GM12891 (cell line): Measurements from ENCODE around the gene TMEM132D.

ENCODE experiments used
- POLR2A ChIP-seq: IDR thresholded peaks from 2 replicates; pipeline ENCODE4 v1.6.1; 2011; ENCODE audit warnings: low read depth, low read length, control low read depth
- POLR2AphosphoS5 ChIP-seq: IDR thresholded peaks from 2 replicates; pipeline ENCODE4 v1.6.1; 2011; ENCODE audit warnings: low read depth, low read length, control low read depth
- SPI1 ChIP-seq: IDR thresholded peaks from 2 replicates; pipeline ENCODE4 v1.6.1; 2011; ENCODE audit warnings: low read depth, low read length, control low read depth
- TAF1 ChIP-seq: IDR thresholded peaks from 2 replicates; pipeline ENCODE4 v1.6.1; 2011; ENCODE audit warnings: low read depth, low read length, control low read depth

DNA sequence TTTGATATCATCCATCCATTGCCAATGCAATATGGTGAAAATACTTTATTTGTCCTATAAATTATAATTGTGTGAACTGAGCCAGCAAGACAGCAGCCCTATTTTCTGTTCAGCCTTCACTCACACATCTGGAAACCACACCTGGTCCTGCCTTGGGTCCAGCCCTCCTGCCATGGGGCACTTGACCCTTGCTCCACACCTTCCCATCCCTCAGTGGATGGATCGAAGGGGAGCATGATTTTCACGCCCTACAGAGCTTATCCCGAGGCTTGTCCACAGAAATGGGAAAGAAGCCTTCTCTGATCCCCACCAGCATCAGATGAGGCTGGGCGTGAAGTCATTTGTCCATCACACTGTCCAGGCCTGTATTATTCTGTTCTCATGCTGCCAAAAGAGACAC, 10.1 kb downstream of the TMEM132D start:
- no peak for TF ChIP-seq POLR2AphosphoS5
- TF ChIP-seq POLR2A = no peak
- TF ChIP-seq TAF1 = no peak
- no peak for TF ChIP-seq SPI1
